B cell (primary cell): ENCODE measurements around the gene RPL28. TPM values are rescaled to one million over a fixed set of nuclear protein-coding genes. Genes with fewer than 3 reads are reported as not detected.
"Not testable (repeated sequence)": the region's sequence is repeated elsewhere in the genome, so short reads cannot be mapped to it uniquely, and the experiment has no call there.

Experiments
- ATAC-seq: fragments of 200-7000 bp; cut with Tn5 transposase; one replicate; pipeline ENCODE4 v1.10.0; 2021; ENCODE audit warnings: low read depth, mild to moderate bottlenecking, moderate number of reproducible peaks, moderate library complexity
- CTCF ChIA-PET: fragments of 350-600 bp; sonication (Branson Sonifier 250); formaldehyde crosslinking; loops from one replicate; lab custom pipeline; 2021; ENCODE audit warnings: antibody characterized with exemption, inconsistent platforms; lab: Charles Lee
- POLR2A ChIA-PET: fragments of 350-600 bp; sonication (Branson Sonifier 250); formaldehyde crosslinking; loops from one replicate; lab custom pipeline; 2021; ENCODE audit warnings: antibody characterized with exemption; lab: Charles Lee
- DNase-seq: peaks from one replicate; pipeline ENCODE4 v3.0.0; 2013
- H2AFZ ChIP-seq: 2 replicates; pipeline ENCODE4 v1.6.1; 2012; ENCODE audit warnings: mild to moderate bottlenecking, low read depth, low read length; ENCODE audit not compliant: insufficient read depth, poor library complexity, severe bottlenecking
- H3K27ac ChIP-seq, 2 donors: 1 replicate in 1 of 2; 2 replicates in 1 of 2; pipeline ENCODE4 v1.5.1; 2012 to 2013; ENCODE audit warnings: low read length in 2 of 2, mild to moderate bottlenecking in 2 of 2, moderate library complexity in 1 of 2
- H3K27me3 ChIP-seq, 4 experiments: fragments of 200-600 bp in 1 of 4; sonication (generic) in 1 of 4; replicated peaks in 1 of 4; 1 replicate in 2 of 4; 2 replicates in 2 of 4; pipeline versions ENCODE4 v1.6.1 to v1.7.0; 2013 to 2016; ENCODE audit warnings: low read length in 3 of 4, mild to moderate bottlenecking in 2 of 4, mixed read lengths in 1 of 4, moderate library complexity in 1 of 4; ENCODE audit not compliant: insufficient read depth in 4 of 4, control insufficient read depth in 3 of 4; ENCODE audit errors: control extremely low read depth in 1 of 4
- H3K36me3 ChIP-seq, 2 experiments: replicated peaks in 1 of 2; 1 replicate in 1 of 2; 2 replicates in 1 of 2; pipeline versions ENCODE4 v1.6.1 to v1.7.1; 2013; ENCODE audit warnings: low read length in 1 of 2; ENCODE audit not compliant: insufficient read depth in 2 of 2, control insufficient read depth in 1 of 2; ENCODE audit errors: control extremely low read depth in 1 of 2, extremely low read depth in 1 of 2
- H3K4me1 ChIP-seq, 2 donors: fragments of 200-600 bp in 1 of 2; sonication (generic) in 1 of 2; 1 replicate in 1 of 2; 2 replicates in 1 of 2; pipeline versions ENCODE4 v1.5.1 to v1.6.1; 2013 to 2017; ENCODE audit warnings: low read length in 2 of 2; ENCODE audit not compliant: control insufficient read depth in 2 of 2, insufficient read depth in 2 of 2
- H3K4me2 ChIP-seq: replicated peaks from 2 replicates; pipeline ENCODE3; 2012; ENCODE audit warnings: mild to moderate bottlenecking, low read depth, low read length; ENCODE audit not compliant: poor library complexity, severe bottlenecking
- H3K4me3 ChIP-seq, 5 experiments: fragments of 200-600 bp in 1 of 5; sonication (generic) in 1 of 5; 1 replicate in 3 of 5; 2 replicates in 2 of 5; pipeline versions ENCODE4 v1.5.1 to v1.7.0; 2011 to 2016; ENCODE audit warnings: low read length in 4 of 5, mild to moderate bottlenecking in 4 of 5, low read depth in 2 of 5, control low read depth in 1 of 5, moderate library complexity in 1 of 5; ENCODE audit not compliant: insufficient read depth in 1 of 5; ENCODE audit errors: control extremely low read depth in 1 of 5, extremely low read depth in 1 of 5
- H3K79me2 ChIP-seq: fragments of 200-600 bp; sonication (generic); one replicate; pipeline ENCODE4 v1.6.0; 2016; ENCODE audit warnings: low read length; ENCODE audit not compliant: control insufficient read depth, insufficient read depth
- H3K9ac ChIP-seq: fragments of 200-600 bp; sonication (generic); 2 replicates; pipeline ENCODE4 v1.6.1; 2017; ENCODE audit warnings: mild to moderate bottlenecking, low read length, moderate library complexity
- H3K9me3 ChIP-seq, 3 donors: one replicate each; pipeline versions ENCODE4 v1.6.1 to v1.7.1; 2013; ENCODE audit warnings: low read length in 2 of 3; ENCODE audit not compliant: control insufficient read depth in 2 of 3, insufficient read depth in 1 of 3; ENCODE audit errors: control extremely low read depth in 1 of 3
- H4K20me1 ChIP-seq: 2 replicates; pipeline ENCODE4 v1.6.0; 2012; ENCODE audit warnings: mild to moderate bottlenecking, low read length; ENCODE audit not compliant: insufficient read depth, control insufficient read depth, poor library complexity, severe bottlenecking
- H3K27ac Mint-ChIP-seq: one replicate; pipeline ENCODE4 v1.8.0; 2021; ENCODE audit warnings: mixed read lengths
- H3K27me3 Mint-ChIP-seq: one replicate; pipeline ENCODE4 v1.8.0; 2021; ENCODE audit warnings: mixed read lengths
- H3K4me1 Mint-ChIP-seq: one replicate; pipeline ENCODE4 v1.8.0; 2021; ENCODE audit warnings: mixed read lengths
- H3K4me3 Mint-ChIP-seq: one replicate; pipeline ENCODE4 v1.8.0; 2021; ENCODE audit warnings: mixed read lengths
- H3K9me3 Mint-ChIP-seq: one replicate; pipeline ENCODE4 v1.8.0; 2022; ENCODE audit warnings: mixed read lengths; ENCODE audit not compliant: insufficient read depth
- CTCF ChIP-seq: fragments of 200-600 bp; IDR thresholded peaks from one replicate; pipeline ENCODE4 v1.8.0; 2022; ENCODE audit warnings: antibody characterized with exemption, mild to moderate bottlenecking
- EZH2 ChIP-seq: IDR thresholded peaks from 2 replicates; pipeline ENCODE4 v1.6.1; 2012; ENCODE audit warnings: borderline replicate concordance, low read depth, mild to moderate bottlenecking, moderate library complexity, low read length; ENCODE audit not compliant: insufficient read depth, poor library complexity, severe bottlenecking
- WGBS: methylation state at CpG from one replicate; pipeline ENCODE4 v1.1.5; 2013; ENCODE audit warnings: missing lambda C conversion rate; ENCODE audit not compliant: insufficient coverage; 5-methylcytosine and 5-hydroxymethylcytosine counted together
- intact Hi-C: fragments of 100-400 bp; cut with micrococcal nuclease; formaldehyde crosslinking; loops from one replicate; pipeline ENCODE4 v1.10.0; 2022
- polyA plus RNA-seq: library from polyadenylated mRNA; depleted of rRNA; stranded (reverse); fragments of >200 nt; gene quantifications from 2 replicates; pipeline ENCODE4 v1.2.3, GENCODE V29; 2012
- total RNA-seq, 2 donors: library from RNA; stranded (reverse); fragments of 120-200 nt in 1 of 2; gene quantifications; 1 replicate in 1 of 2; 2 replicates in 1 of 2; pipeline versions ENCODE4 v1.2.3 to v1.2.4, GENCODE V29; 2013 to 2022

RPL28 gene
- total and polyA plus RNA-seq, 2 donors (not counting 1 experiment from before 2014, with no cell fraction given), result 2,578 to 4,661 TPM

- no peak overlapping the region for H3K27ac ChIP-seq
- no peak overlapping the region for H3K9ac ChIP-seq
- H3K79me2 ChIP-seq, result peaks cover 7% of the 10 kb centered on the region
- intact Hi-C loops, result no loop called here
- no peak overlapping the region for H3K4me3 Mint-ChIP-seq
- H3K9me3 Mint-ChIP-seq, result no peaks in the 10 kb centered on the region
- no peak for TF ChIP-seq CTCF
- TF ChIP-seq EZH2, result no peak
- no peaks in the 10 kb centered on the region for H3K27me3 Mint-ChIP-seq
- DNase-seq (peak; percentile 14), ATAC-seq (no peak)
- H3K9me3 ChIP-seq, result no peaks in the 10 kb centered on the region
- H3K4me1 ChIP-seq, result peaks cover 0 to 1% of the 10 kb centered on the region in 2 donors
- no peak overlapping the region for H3K27ac Mint-ChIP-seq
- CTCF ChIA-PET, result interaction anchor here (1.0 to 1.3 kb wide), 2 partner anchors 103 to 259 kb away, joined by 3 read pairs; no protein-coding TSS in a partner anchor
- 90% methylated on average over 10 of the region's 14 CpGs for WGBS
- H4K20me1 ChIP-seq, result peaks cover 6% of the 10 kb centered on the region
- POLR2A ChIA-PET, result interaction anchor here (1.4 kb wide), 1 partner anchor 16 kb away, joined by 3 read pairs; the partner anchor contains the start of gene TMEM238
- H3K36me3 ChIP-seq, result peaks cover 0 to 45% of the 10 kb centered on the region in 2 experiments
- no peak overlapping the region for H2AFZ ChIP-seq
- H3K4me3 ChIP-seq, result no peak overlapping the region
- no peak overlapping the region for H3K4me2 ChIP-seq
- H3K4me1 Mint-ChIP-seq, result peaks cover 4% of the 10 kb centered on the region
- H3K27me3 ChIP-seq, result no peaks in the 10 kb centered on the region
These were observed 14.8 kb downstream of the RPL28 start for GRCh38 chr19:55400281-55401087.

- H3K27me3 ChIP-seq, H3K27ac Mint-ChIP-seq, H3K27ac ChIP-seq, POLR2A ChIA-PET, CTCF ChIA-PET, H3K4me3 Mint-ChIP-seq, H3K27me3 Mint-ChIP-seq, intact Hi-C loops, H3K9me3 Mint-ChIP-seq, H3K4me3 ChIP-seq, H3K9ac ChIP-seq, H3K4me2 ChIP-seq, ATAC-seq, H3K9me3 ChIP-seq, DNase-seq, H2AFZ ChIP-seq: not testable (repeated sequence)
- H4K20me1 ChIP-seq, result peaks cover 11% of the 10 kb centered on the region
- peaks cover 13% of the 10 kb centered on the region for H3K4me1 Mint-ChIP-seq
- H3K4me1 ChIP-seq, result peaks cover 1 to 10% of the 10 kb centered on the region in 2 donors
- WGBS, result 92% methylated on average over 2 of the region's 28 CpGs
- H3K79me2 ChIP-seq, result peaks cover 16% of the 10 kb centered on the region
- H3K36me3 ChIP-seq, result peaks cover 0 to 54% of the 10 kb centered on the region in 2 experiments
These were observed 15.7 kb downstream of the RPL28 start for GRCh38 chr19:55401390-55401789.
